Activated CD4-positive, alpha-beta T cell treated with anti-CD3 and anti-CD28 coated beads, Interleukin-2, amount 10 ng/mL, durations not matched to agents 7 days and 5 days (primary cell): ENCODE results near the gene CIZ1. TPM values are rescaled to one million over a fixed set of nuclear protein-coding genes. Genes with fewer than 3 reads are reported as not detected.
"Not testable (repeated sequence)": the region's sequence is repeated elsewhere in the genome, so short reads cannot be mapped to it uniquely, and the experiment has no call there.

Experiments
- CTCF ChIA-PET: fragments of 350-600 bp; sonication (Branson Sonifier 250); formaldehyde crosslinking; loops from one replicate; lab custom pipeline; 2021; ENCODE audit warnings: antibody characterized with exemption; lab: Charles Lee
- POLR2A ChIA-PET: fragments of 350-600 bp; sonication (Branson Sonifier 250); formaldehyde crosslinking; loops from one replicate; lab custom pipeline; 2021; ENCODE audit warnings: antibody characterized with exemption; lab: Charles Lee
- DNase-seq: peaks from one replicate; pipeline ENCODE4 v3.0.0-alpha.2; 2020
- H3K27ac Mint-ChIP-seq: one replicate; pipeline ENCODE4 v1.8.0; 2021; ENCODE audit warnings: mild to moderate bottlenecking, moderate library complexity, mixed read lengths
- H3K27me3 Mint-ChIP-seq: one replicate; pipeline ENCODE4 v1.8.0; 2021; ENCODE audit warnings: mixed read lengths
- H3K36me3 Mint-ChIP-seq: one replicate; pipeline ENCODE4 v1.8.0; 2021; ENCODE audit warnings: low read depth, mixed read lengths
- H3K4me1 Mint-ChIP-seq: one replicate; pipeline ENCODE4 v1.8.0; 2021; ENCODE audit warnings: mixed read lengths
- H3K4me3 Mint-ChIP-seq: one replicate; pipeline ENCODE4 v1.8.0; 2021; ENCODE audit warnings: mild to moderate bottlenecking, moderate library complexity, mixed read lengths
- H3K9me3 Mint-ChIP-seq: one replicate; pipeline ENCODE4 v1.8.0; 2021; ENCODE audit warnings: mixed read lengths
- total RNA-seq, 2 experiments: library from RNA; stranded (reverse); gene quantifications; one replicate each; pipeline ENCODE4 v1.2.3, GENCODE V29; 2021

Gene CIZ1
- total RNA-seq, 2 experiments from 2014 or later = 128 to 129 TPM

GRCh38 chr9:128141604-128142003 lies 49.8 kb downstream of the CIZ1 start:
- no peaks in the 10 kb centered on the region for H3K9me3 Mint-ChIP-seq
- H3K27ac Mint-ChIP-seq = peak overlapping the region; percentile 85

DNA sequence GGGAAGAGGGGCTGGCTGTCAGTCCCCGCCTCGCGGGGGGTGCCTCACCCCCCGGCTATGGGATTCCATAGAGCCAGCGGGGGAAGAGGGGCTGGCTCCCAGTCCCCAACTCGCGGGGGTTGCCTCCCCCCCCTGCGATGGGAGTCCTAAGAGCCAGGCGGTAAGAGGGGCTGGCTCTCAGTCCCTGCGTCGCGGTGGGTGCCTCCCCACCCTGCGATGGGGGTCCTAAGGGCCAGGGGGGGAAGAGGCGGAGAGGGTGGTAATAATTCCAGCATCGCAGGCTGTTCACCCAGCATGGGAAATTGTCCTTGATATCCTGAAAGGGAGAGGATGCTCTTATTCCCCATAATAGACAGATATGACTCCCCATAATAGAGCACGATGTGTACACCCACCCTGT lies 51.8 kb downstream of the CIZ1 start:
- no peak for DNase-seq
- H3K4me3 Mint-ChIP-seq = no peak overlapping the region
- H3K9me3 Mint-ChIP-seq = no peaks in the 10 kb centered on the region
- POLR2A ChIA-PET = no interaction called here
- H3K27ac Mint-ChIP-seq = no peak overlapping the region
- peaks cover 8% of the 10 kb centered on the region for H3K27me3 Mint-ChIP-seq
- CTCF ChIA-PET = no interaction called here
- no peaks in the 10 kb centered on the region for H3K36me3 Mint-ChIP-seq
- H3K4me1 Mint-ChIP-seq = peaks cover 30% of the 10 kb centered on the region

More at GRCh38 chr9:128141604-128142003, 49.8 kb downstream of the CIZ1 start:
- H3K4me1 Mint-ChIP-seq = peaks cover 19% of the 10 kb centered on the region
- no peaks in the 10 kb centered on the region for H3K27me3 Mint-ChIP-seq
- POLR2A ChIA-PET = no interaction called here
- no peak overlapping the region for H3K4me3 Mint-ChIP-seq
- CTCF ChIA-PET = no interaction called here
- DNase-seq = no peak
- no peaks in the 10 kb centered on the region for H3K36me3 Mint-ChIP-seq

- no peak for DNase-seq
- ChIA-PET CTCF (interaction anchor here (2.1 kb wide), 1 partner anchor 12 kb away, joined by 6 read pairs; no protein-coding TSS in a partner anchor), POLR2A (no interaction called here)
- H3K4me1 Mint-ChIP-seq = peaks cover 26% of the 10 kb centered on the region
- H3K36me3 Mint-ChIP-seq = no peaks in the 10 kb centered on the region
- H3K4me3 Mint-ChIP-seq = no peak overlapping the region
- H3K9me3 Mint-ChIP-seq = no peaks in the 10 kb centered on the region
- H3K27me3 Mint-ChIP-seq = peaks cover 25% of the 10 kb centered on the region
- no peak overlapping the region for H3K27ac Mint-ChIP-seq
Observed at GRCh38 chr9:128138001-128138400, 53.4 kb downstream of the CIZ1 start.

DNA sequence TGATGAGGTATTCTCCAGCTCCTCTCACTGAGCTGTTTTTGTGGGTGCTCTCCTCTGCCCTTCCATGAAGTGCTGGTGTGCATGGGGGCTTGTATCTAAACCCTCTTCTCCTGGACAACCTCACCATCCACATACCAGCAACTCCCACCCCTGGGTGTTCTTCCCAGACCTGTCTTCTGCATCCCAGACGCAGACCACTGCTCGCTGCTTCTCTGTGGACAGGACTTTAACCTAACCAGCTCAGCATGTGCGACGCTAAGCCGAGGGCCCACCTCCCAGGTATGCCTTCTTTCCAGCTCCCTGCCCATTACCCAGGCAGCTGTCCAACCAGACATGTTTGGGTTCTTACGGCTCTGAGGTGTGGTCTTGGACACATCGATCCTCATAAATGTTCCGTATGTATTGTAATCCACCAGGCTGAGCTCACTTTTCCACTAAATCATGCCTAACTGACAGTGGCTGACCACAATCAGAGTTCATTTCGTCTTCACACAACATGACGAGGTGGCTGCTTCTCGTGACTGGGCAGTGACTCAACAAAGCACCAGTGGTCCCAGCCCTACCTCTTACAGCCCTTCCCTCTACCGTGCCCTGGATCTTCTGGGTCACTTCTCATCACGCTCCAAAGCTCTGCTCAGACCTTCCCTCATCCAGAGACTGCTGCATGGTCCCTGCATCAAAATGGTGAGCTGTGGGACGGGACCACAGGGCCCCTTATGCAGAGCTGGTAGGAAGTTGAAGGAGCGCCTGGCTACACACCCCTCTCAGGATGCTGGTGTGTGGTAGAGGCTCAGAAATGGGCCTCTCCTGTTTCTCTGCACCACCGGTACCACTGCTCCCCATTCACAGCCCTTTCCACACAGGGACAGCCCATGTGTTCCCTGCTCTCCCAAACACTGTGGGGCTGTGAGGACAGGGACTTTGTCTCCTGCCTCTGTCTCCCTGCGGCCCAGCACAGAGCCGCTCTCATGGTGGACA lies 54.3 kb downstream of the CIZ1 start:
- CTCF ChIA-PET = interaction anchor here (0.6 to 2.1 kb wide), 4 partner anchors 9 to 402 kb away, joined by 3 to 6 read pairs (median 4); partner anchors contain the start of gene TOR2A
- peaks cover 19% of the 10 kb centered on the region for H3K4me1 Mint-ChIP-seq
- no peaks in the 10 kb centered on the region for H3K36me3 Mint-ChIP-seq
- H3K4me3 Mint-ChIP-seq = no peak overlapping the region
- no peak for DNase-seq
- no peaks in the 10 kb centered on the region for H3K9me3 Mint-ChIP-seq
- POLR2A ChIA-PET = no interaction called here
- no peak overlapping the region for H3K27ac Mint-ChIP-seq
- peaks cover 33% of the 10 kb centered on the region for H3K27me3 Mint-ChIP-seq

GRCh38 chr9:128135561-128135960 lies 55.8 kb downstream of the CIZ1 start:
- H3K4me3 Mint-ChIP-seq, CTCF ChIA-PET, H3K27ac Mint-ChIP-seq, POLR2A ChIA-PET, H3K36me3 Mint-ChIP-seq, H3K9me3 Mint-ChIP-seq, DNase-seq: not testable (repeated sequence)
- H3K4me1 Mint-ChIP-seq = peaks cover 14% of the 10 kb centered on the region
- peaks cover 40% of the 10 kb centered on the region for H3K27me3 Mint-ChIP-seq

- H3K36me3 Mint-ChIP-seq, H3K27ac Mint-ChIP-seq, H3K9me3 Mint-ChIP-seq, DNase-seq, POLR2A ChIA-PET, H3K4me3 Mint-ChIP-seq, CTCF ChIA-PET: not testable (repeated sequence)
- peaks cover 30% of the 10 kb centered on the region for H3K4me1 Mint-ChIP-seq
- peaks cover 40% of the 10 kb centered on the region for H3K27me3 Mint-ChIP-seq
Observed at GRCh38 chr9:128132139-128132538, 59.2 kb downstream of the CIZ1 start.

- H3K36me3 Mint-ChIP-seq, H3K4me3 Mint-ChIP-seq, CTCF ChIA-PET, DNase-seq, H3K9me3 Mint-ChIP-seq, POLR2A ChIA-PET, H3K27ac Mint-ChIP-seq: not testable (repeated sequence)
- Mint-ChIP-seq H3K4me1 (peaks cover 32% of the 10 kb centered on the region), H3K27me3 (peaks cover 40% of the 10 kb centered on the region)
Observed at GRCh38 chr9:128131346-128131745, 60.0 kb downstream of the CIZ1 start.

- H3K4me1 Mint-ChIP-seq = peaks cover 36% of the 10 kb centered on the region
- H3K4me3 Mint-ChIP-seq, H3K9me3 Mint-ChIP-seq, DNase-seq, H3K27ac Mint-ChIP-seq, POLR2A ChIA-PET, H3K36me3 Mint-ChIP-seq: not testable (repeated sequence)
- CTCF ChIA-PET = interaction anchor here (1.1 to 5.4 kb wide), 2 partner anchors 13 to 20 kb away, joined by 3 to 39 read pairs; no protein-coding TSS in a partner anchor
- peaks cover 40% of the 10 kb centered on the region for H3K27me3 Mint-ChIP-seq
Observed at GRCh38 chr9:128130651-128131050, 60.7 kb downstream of the CIZ1 start.

GRCh38 chr9:128129976-128130590 lies 61.3 kb downstream of the CIZ1 start:
- CTCF ChIA-PET = interaction anchor here (1.1 to 5.4 kb wide), 2 partner anchors 13 to 20 kb away, joined by 3 to 39 read pairs; no protein-coding TSS in a partner anchor
- Mint-ChIP-seq H3K4me1 (peaks cover 36% of the 10 kb centered on the region), H3K27me3 (peaks cover 35% of the 10 kb centered on the region), H3K4me3 (peak overlapping the region; percentile 49)
- peak; percentile 51 for DNase-seq
- H3K27ac Mint-ChIP-seq, POLR2A ChIA-PET, H3K36me3 Mint-ChIP-seq, H3K9me3 Mint-ChIP-seq: not testable (repeated sequence)

- Mint-ChIP-seq H3K27me3 (peaks cover 26% of the 10 kb centered on the region), H3K9me3 (no peaks in the 10 kb centered on the region)
- no peak for DNase-seq
Observed at GRCh38 chr9:128128836-128129590, 62.4 kb downstream of the CIZ1 start.

GRCh38 chr9:128127990-128128835 lies 63.2 kb downstream of the CIZ1 start:
- Mint-ChIP-seq H3K4me1 (peaks cover 39% of the 10 kb centered on the region), H3K9me3 (no peaks in the 10 kb centered on the region), H3K27me3 (peaks cover 18% of the 10 kb centered on the region), H3K36me3 (peaks cover 6% of the 10 kb centered on the region), H3K4me3 (peak overlapping the region; percentile 97), H3K27ac (peak overlapping the region; percentile 99)
- ChIA-PET CTCF (interaction anchor here (0.6 to 5.4 kb wide), 5 partner anchors 9 to 211 kb away, joined by 3 to 39 read pairs (median 3); partner anchors contain the start of genes BBLN and CIZ1), POLR2A (interaction anchor here (0.6 kb wide), 1 partner anchor 350 kb away, joined by 4 read pairs; the partner anchor contains the start of gene SH2D3C)
- peak; percentile 87 for DNase-seq

More at GRCh38 chr9:128128836-128129590, 62.4 kb downstream of the CIZ1 start:
- Mint-ChIP-seq H3K27ac (peak overlapping the region; percentile 99), H3K4me3 (peak overlapping the region; percentile 97), H3K36me3 (peaks cover 6% of the 10 kb centered on the region), H3K4me1 (peaks cover 39% of the 10 kb centered on the region)
- ChIA-PET CTCF (interaction anchor here (0.6 to 5.4 kb wide), 5 partner anchors 8 to 210 kb away, joined by 3 to 39 read pairs (median 3); partner anchors contain the start of genes BBLN and CIZ1), POLR2A (interaction anchor here (0.6 kb wide), 1 partner anchor 351 kb away, joined by 4 read pairs; the partner anchor contains the start of gene SH2D3C)
